Activated naive CD8-positive, alpha-beta T cell treated with anti-CD3 and anti-CD28 coated beads, Interleukin-2, amount 50 U/mL, for 24 hours (primary cell): Measurements from ENCODE around the gene CCDC85C.

Experiments
- ATAC-seq: fragments of 150-1000 bp; cut with Tn5 transposase; one replicate; pipeline ENCODE4 v1.10.0; 2021
- DNase-seq: peaks from one replicate; pipeline ENCODE4 v3.0.0; 2021
- H3K27ac Mint-ChIP-seq: one replicate; pipeline ENCODE4 v1.8.0; 2021; ENCODE audit warnings: mild to moderate bottlenecking, mixed read lengths
- H3K27me3 Mint-ChIP-seq: one replicate; pipeline ENCODE4 v1.8.0; 2021; ENCODE audit warnings: mixed read lengths
- H3K36me3 Mint-ChIP-seq: one replicate; pipeline ENCODE4 v1.8.0; 2021; ENCODE audit warnings: low read depth, mixed read lengths
- H3K4me1 Mint-ChIP-seq: one replicate; pipeline ENCODE4 v1.8.0; 2021; ENCODE audit warnings: mixed read lengths
- H3K4me3 Mint-ChIP-seq: one replicate; pipeline ENCODE4 v1.8.0; 2021; ENCODE audit warnings: mild to moderate bottlenecking, moderate library complexity, mixed read lengths
- H3K9me3 Mint-ChIP-seq: one replicate; pipeline ENCODE4 v1.8.0; 2021; ENCODE audit warnings: mixed read lengths

Gene CCDC85C

DNA sequence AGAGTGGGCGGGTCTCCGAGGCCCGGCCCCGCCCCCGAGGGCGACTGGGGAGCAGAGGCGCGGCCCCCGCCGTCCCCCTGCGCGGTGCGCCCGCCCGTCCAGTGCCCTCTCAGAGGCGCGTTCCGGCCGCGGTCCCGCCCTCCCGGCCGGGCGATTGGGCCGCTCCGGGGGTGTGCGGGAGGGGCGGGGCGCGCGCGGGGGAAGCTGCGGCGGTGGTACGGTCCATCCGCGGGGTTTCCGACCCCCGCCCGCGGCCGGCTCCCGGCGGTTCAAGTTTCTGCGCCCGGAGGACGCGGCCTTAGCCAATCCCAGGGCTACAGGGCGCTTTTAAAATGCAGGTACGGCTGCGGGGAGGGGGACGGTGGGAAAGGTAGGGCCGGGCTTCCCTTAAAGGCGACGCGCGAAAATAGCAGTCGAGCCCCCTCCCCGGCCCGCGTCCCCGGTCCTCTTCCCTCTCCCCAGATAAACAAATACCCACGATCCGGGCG lies 315 bp upstream of the CCDC85C start:
- no peak overlapping the region for H3K27ac Mint-ChIP-seq
- DNase-seq (peak; percentile 92), ATAC-seq (peak; percentile 92)
- no peaks in the 10 kb centered on the region for H3K9me3 Mint-ChIP-seq
- H3K27me3 Mint-ChIP-seq, result peaks cover 3% of the 10 kb centered on the region
- H3K4me1 Mint-ChIP-seq, result peaks cover 21% of the 10 kb centered on the region
- no peaks in the 10 kb centered on the region for H3K36me3 Mint-ChIP-seq
- H3K4me3 Mint-ChIP-seq, result peak overlapping the region; percentile 78

DNA sequence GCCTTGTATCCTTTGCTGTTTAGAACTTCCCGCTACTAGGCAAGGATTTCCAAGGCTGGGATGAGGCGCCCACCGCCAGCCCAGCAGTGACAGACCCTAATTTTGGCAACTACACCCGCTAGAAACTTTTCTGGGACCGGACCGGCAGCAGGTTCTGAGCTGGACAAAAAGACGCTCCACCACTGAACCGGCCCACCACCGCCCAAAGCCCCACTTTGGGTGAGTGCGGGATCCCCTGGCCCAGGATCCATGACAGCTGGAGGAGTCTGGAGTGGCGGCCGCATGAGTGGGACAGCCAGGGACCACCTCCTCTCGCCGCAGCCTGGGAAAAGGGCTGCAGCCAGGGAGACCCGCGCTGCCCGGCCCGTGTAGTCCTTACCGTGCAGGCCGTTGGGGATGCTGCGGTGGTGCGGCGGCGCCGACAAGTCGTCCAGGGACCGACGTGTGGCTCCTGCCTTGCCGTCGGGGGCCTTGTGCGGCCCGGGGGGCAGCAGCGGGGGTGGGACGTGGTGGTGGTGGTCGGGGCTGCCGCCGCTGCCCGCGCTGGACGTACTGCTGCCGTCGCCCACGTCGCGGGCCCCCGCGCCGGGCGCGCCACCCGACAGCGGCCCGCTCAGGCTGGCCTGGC lies 1.1 kb downstream of the CCDC85C start:
- peaks cover 21% of the 10 kb centered on the region for H3K4me1 Mint-ChIP-seq
- H3K4me3 Mint-ChIP-seq, result peak overlapping the region; percentile 53
- ATAC-seq, result no peak
- DNase-seq, result no peak
- no peaks in the 10 kb centered on the region for H3K9me3 Mint-ChIP-seq
- H3K36me3 Mint-ChIP-seq, result no peaks in the 10 kb centered on the region
- peaks cover 3% of the 10 kb centered on the region for H3K27me3 Mint-ChIP-seq
- no peak overlapping the region for H3K27ac Mint-ChIP-seq

DNA sequence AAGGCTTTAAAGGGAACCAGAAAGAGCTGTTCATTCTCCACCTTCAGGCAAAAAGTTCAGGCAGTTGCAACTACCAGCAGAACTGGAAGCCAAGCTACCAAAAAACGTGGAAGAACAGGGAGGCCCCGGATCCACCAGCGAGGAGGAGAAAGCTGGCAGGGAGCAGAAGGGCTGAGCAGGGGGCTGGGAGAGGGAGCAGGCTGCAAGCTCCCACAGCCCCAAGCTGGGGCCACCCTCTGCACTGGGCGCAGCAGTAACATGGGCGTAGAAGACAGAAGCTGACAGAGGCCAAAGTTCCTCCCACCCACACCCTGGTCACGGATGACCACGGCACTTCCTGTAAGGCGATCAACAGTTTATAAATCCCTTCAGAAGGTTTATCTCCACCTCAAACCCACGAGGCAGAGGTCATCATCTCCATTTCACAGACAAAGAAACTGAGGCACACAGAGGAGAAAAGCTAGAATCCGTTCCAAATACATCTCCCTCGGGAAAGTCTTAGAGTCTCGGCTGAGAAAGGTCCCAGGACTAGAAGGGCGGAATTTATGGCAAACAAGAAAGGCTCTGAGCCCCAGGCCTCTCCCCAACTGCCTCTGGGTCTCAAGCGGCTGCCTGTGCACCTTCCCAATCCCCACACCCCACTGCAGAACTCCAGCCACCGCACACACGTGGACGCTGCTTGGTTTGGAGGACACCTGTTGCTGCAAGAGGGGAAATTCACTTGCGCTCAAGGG lies 1.8 kb downstream of the CCDC85C start:
- Mint-ChIP-seq H3K9me3 (no peaks in the 10 kb centered on the region), H3K36me3 (no peaks in the 10 kb centered on the region), H3K27me3 (peaks cover 3% of the 10 kb centered on the region), H3K27ac (no peak overlapping the region), H3K4me1 (peaks cover 21% of the 10 kb centered on the region), H3K4me3 (peak overlapping the region; percentile 53)
- ATAC-seq, result no peak
- DNase-seq, result peak; percentile 26

DNA sequence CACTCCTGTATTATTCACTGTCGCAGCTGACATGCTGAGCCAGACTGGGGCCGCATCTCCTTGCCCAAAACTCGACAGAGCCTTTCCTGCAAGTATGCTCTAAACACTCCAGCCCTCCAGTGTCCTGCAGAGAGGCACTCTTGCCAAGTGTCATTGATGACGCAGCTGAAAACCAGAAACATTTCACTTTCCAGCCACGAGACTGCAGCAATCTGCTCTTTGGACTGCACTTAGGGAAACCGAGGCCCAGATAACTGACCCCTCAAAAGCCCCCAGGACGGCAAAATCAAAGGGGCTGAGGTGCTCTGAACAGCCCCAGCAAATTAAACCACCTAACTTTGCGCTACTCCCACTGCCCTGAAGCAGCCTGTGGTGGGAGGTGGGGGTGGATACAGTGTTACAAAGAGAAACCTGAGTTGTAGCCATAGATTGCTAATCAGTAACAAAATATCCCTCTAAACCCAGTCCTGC lies 2.6 kb downstream of the CCDC85C start:
- Mint-ChIP-seq H3K27ac (no peak overlapping the region), H3K4me3 (no peak overlapping the region), H3K9me3 (no peaks in the 10 kb centered on the region), H3K4me1 (peaks cover 22% of the 10 kb centered on the region), H3K36me3 (no peaks in the 10 kb centered on the region), H3K27me3 (peaks cover 3% of the 10 kb centered on the region)
- ATAC-seq, result no peak
- no peak for DNase-seq

DNA sequence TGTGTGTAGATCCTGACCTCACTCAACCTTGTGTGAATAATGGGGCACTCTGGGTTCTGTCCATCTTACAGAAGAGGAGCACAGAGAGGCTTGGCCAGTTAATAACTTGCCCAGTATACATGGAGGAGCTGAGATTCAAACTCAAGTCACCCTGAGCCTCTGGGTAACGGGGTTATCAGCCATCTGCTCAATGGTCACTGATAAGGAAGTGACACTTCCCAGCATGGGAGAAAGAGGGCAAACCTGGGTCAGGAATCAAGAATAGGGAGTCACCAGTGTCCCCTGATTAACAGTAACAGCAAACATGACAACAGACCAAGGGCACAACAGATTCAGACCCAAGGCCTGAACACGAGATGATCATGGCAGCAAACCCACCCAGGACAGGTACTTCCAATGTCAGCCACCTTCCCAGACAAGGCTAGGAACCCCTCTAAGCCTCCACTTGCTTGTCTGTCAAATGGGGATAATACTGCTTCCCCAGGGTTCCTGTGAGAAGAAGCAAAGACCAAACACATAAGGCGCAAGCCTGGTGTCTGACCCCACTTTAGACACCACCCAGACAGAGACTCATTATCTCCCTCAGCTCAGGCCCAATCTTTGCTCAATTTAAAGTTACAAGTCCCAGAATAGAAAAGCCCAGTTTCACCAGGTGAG lies 3.6 kb downstream of the CCDC85C start:
- ATAC-seq (no peak), DNase-seq (no peak)
- no peaks in the 10 kb centered on the region for H3K36me3 Mint-ChIP-seq
- H3K4me3 Mint-ChIP-seq, result no peak overlapping the region
- H3K27ac Mint-ChIP-seq, result no peak overlapping the region
- peaks cover 3% of the 10 kb centered on the region for H3K27me3 Mint-ChIP-seq
- H3K9me3 Mint-ChIP-seq, result no peaks in the 10 kb centered on the region
- peaks cover 21% of the 10 kb centered on the region for H3K4me1 Mint-ChIP-seq

DNA sequence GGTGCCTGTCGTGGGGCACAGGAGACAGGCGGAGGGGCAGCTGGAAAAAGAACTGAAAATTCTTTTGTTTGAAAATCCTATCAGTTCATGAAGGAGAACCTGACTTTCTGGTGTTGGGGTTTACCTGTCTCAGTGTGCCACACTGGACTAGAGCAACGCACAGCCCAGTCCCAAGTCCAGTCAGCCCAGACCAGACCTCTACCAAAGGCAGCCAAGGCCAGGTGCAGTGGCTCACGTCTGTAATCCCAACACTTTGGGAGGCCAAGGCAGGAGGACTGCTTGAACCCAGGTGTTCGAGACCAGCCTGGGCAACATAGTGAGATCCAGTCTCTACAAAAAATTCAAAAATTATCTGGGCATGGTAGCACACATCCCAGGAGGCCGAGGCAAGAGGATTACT lies 4.6 kb downstream of the CCDC85C start:
- Mint-ChIP-seq H3K4me3 (no peak overlapping the region), H3K27ac (no peak overlapping the region), H3K4me1 (peaks cover 28% of the 10 kb centered on the region), H3K27me3 (peaks cover 3% of the 10 kb centered on the region), H3K9me3 (no peaks in the 10 kb centered on the region), H3K36me3 (no peaks in the 10 kb centered on the region)
- ATAC-seq (no peak), DNase-seq (no peak)

DNA sequence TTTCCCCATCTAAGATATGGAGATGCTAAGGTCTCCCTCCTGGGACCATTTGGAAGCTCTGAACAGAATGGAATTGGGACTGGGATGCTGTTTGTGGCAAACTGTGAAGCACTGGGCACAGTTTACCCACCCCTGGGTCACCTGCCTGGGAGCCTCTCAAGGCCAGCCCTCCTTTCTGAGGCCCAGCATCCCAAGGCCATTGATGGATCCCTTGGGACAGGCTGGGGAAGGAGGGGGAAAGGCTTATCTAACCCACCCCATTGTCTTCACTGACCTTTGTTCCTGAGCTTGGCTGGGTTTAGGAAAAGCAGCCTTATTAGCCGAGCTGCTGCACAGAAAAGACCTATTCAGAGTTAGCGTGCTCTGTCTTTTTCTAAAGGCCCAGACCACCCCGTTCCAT lies 5.2 kb downstream of the CCDC85C start:
- peaks cover 3% of the 10 kb centered on the region for H3K27me3 Mint-ChIP-seq
- no peaks in the 10 kb centered on the region for H3K9me3 Mint-ChIP-seq
- no peak overlapping the region for H3K27ac Mint-ChIP-seq
- DNase-seq, result no peak
- peaks cover 28% of the 10 kb centered on the region for H3K4me1 Mint-ChIP-seq
- ATAC-seq, result no peak
- H3K36me3 Mint-ChIP-seq, result no peaks in the 10 kb centered on the region
- no peak overlapping the region for H3K4me3 Mint-ChIP-seq

DNA sequence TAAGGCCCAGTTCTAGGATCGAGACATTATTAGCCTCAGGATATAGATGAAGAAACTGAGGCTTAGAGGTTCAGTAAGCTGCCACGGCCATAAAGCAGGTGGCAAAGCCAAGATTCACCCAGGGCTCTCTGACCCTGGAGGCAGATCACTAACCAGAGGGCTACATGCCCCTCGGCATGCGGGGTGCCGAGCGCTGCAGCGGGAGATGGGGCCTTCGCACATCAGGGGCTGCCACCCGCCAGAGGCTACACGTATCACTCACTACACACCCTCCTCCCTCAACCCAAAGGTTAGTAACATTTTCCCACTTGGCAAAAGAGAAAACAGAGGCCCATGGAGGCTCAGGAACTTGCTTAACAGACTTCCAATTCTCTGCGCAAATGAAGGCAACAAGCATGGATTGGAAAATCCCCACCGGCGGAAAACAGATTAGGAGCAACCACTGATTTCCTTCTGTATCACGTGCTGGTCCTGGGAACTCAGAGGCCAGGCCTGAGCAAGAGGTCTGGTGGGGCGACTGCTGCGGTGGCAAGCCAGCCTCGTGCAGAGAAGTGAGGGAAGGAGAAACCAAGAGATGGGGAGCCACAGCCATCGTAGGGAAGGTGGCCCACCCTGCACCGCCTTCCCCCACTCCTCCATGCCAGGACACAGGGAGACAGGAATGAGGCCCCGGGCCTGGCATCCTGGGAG lies 6.0 kb downstream of the CCDC85C start:
- no peaks in the 10 kb centered on the region for H3K36me3 Mint-ChIP-seq
- DNase-seq (no peak), ATAC-seq (no peak)
- H3K9me3 Mint-ChIP-seq, result no peaks in the 10 kb centered on the region
- peaks cover 3% of the 10 kb centered on the region for H3K27me3 Mint-ChIP-seq
- H3K27ac Mint-ChIP-seq, result no peak overlapping the region
- H3K4me3 Mint-ChIP-seq, result no peak overlapping the region
- H3K4me1 Mint-ChIP-seq, result peaks cover 28% of the 10 kb centered on the region

DNA sequence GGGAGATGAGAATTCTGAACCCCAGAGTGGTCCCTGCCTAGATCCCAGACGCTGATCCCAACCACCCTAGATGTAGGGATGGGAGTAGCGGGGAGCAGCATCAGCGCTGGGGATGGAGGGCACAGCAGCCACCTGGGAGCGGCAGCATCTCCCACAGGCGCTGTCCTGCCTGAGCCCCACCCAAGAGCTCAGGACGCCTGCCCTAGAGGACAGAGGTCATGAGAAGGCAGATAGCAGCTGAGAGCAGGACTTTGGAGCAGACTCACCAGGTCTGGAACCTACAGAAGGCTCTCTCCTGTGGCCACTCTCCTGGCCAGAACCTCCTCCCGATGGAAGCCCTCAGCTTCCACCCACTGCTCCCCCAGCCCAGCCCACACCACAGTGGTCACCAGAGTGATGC lies 7.2 kb downstream of the CCDC85C start:
- Mint-ChIP-seq H3K36me3 (no peaks in the 10 kb centered on the region), H3K27me3 (no peaks in the 10 kb centered on the region), H3K4me1 (peaks cover 19% of the 10 kb centered on the region), H3K9me3 (no peaks in the 10 kb centered on the region), H3K4me3 (no peak overlapping the region), H3K27ac (no peak overlapping the region)
- ATAC-seq (no peak), DNase-seq (no peak)

DNA sequence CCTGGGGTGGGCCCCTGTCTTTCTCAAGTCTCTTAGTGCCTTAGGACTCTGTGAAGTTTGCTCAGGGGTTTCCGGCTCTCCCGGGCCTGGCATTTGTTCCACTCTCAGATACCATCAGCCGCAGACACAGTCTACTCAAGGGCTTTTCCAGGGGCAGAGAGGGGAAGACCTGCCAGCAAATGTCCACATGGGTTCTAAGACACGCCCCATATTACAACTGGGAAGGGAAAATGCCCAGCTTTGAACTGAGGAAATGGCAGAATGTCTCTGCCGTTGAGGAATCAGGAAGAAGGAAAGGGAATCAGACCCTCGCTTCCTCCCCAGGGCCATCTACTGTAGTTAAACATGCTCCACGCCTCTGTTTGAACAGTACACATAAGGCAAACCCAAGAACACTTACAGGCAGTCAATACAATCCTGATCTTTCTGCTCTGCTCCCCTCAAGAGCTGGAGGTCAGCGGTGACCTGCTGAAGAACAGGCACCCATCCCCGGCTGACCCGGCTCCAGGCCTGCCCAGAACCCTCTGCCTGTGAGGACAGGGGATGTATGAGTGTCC lies 7.9 kb downstream of the CCDC85C start:
- DNase-seq, result no peak
- peaks cover 15% of the 10 kb centered on the region for H3K4me1 Mint-ChIP-seq
- ATAC-seq, result no peak
- H3K27me3 Mint-ChIP-seq, result no peaks in the 10 kb centered on the region
- no peak overlapping the region for H3K27ac Mint-ChIP-seq
- no peaks in the 10 kb centered on the region for H3K36me3 Mint-ChIP-seq
- H3K9me3 Mint-ChIP-seq, result no peaks in the 10 kb centered on the region
- no peak overlapping the region for H3K4me3 Mint-ChIP-seq

DNA sequence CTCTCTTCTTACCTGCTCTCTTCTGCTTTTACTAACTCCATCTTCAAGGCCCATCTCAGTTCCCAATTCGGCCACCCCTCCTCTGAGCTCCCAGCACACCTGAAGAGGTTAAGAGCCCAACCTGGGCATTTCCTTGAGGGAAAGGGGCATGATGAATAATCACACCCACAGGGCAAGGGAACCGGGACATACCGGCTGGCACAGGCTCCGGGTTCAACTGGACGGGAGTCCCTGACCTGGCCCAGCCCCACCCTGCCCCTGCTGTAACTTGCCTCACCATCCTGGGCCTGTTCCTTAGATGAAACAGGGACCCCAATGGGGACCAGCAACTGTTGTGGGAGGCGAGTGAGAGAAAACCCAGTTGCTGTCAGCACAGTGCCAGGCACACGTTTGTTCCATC lies 8.5 kb downstream of the CCDC85C start:
- H3K9me3 Mint-ChIP-seq, result no peaks in the 10 kb centered on the region
- DNase-seq (no peak), ATAC-seq (no peak)
- no peaks in the 10 kb centered on the region for H3K36me3 Mint-ChIP-seq
- H3K4me3 Mint-ChIP-seq, result no peak overlapping the region
- H3K27ac Mint-ChIP-seq, result no peak overlapping the region
- no peaks in the 10 kb centered on the region for H3K27me3 Mint-ChIP-seq
- H3K4me1 Mint-ChIP-seq, result peaks cover 13% of the 10 kb centered on the region

DNA sequence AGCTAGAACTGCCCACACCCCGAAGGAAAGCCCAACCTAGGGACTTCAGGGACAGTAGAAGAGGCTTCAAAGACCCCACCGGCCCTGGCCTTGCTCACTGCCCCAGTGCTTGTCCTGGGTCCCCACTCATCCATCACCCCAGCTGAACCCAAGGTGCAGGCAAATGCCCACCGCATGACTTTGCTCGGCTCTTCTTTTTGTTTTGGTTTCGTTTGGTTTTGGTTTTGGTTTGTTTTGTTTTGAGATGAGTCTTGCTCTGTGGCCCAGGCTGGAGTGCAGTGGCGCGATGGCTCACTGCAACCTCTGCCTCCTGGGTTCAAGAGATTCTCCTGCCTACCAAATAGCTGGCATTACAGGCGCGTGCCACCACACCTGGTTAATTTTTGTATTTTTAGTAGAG lies 9.0 kb downstream of the CCDC85C start:
- no peaks in the 10 kb centered on the region for H3K9me3 Mint-ChIP-seq
- H3K27me3 Mint-ChIP-seq, result no peaks in the 10 kb centered on the region
- ATAC-seq (peak; percentile 57), DNase-seq (peak; percentile 25)
- peaks cover 13% of the 10 kb centered on the region for H3K4me1 Mint-ChIP-seq
- peak overlapping the region; percentile 9 for H3K4me3 Mint-ChIP-seq
- no peak overlapping the region for H3K27ac Mint-ChIP-seq
- H3K36me3 Mint-ChIP-seq, result no peaks in the 10 kb centered on the region

DNA sequence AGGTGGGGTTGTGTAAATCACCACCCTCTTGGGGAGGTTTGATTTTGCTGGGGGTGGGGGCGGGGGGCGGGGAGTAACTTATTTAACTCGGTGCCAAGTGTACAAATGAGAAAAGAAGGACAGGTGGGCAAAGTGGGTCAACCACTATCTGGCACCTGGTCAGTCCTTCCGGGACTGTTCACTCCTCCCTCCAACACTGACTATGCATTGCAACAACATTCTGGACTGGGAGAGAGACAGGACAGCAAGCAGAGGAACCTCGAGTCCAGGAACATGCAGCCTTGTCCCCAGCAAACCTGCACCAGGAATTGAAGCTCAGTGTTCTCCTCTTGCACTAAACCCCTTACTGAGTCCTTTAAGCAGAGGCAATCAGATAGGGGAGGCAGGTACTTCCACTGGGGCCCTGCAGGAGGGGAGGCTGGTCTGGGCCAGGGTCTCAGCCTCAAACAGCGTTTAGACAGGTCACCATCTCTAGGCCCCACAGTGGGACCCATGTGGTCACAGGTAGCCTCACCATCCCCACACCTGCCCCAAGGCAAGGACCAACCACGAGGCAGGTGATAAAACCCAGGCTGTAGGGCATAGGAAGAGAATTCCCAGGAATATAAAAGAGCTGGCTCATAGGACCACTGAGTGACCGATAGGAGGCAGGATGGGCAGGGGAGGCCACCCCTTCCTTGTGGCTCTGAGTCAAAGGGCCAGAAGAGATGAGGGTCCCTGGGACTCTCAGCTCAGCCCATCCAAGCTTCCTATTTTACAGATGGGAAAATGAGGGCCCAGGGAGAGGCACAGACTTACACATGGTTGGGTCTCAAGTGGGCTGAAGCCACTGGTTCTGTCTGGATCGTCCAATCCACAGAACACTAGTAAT lies 9.8 kb downstream of the CCDC85C start:
- Mint-ChIP-seq H3K36me3 (no peaks in the 10 kb centered on the region), H3K4me1 (peaks cover 13% of the 10 kb centered on the region), H3K4me3 (no peak overlapping the region), H3K27me3 (no peaks in the 10 kb centered on the region), H3K27ac (no peak overlapping the region), H3K9me3 (no peaks in the 10 kb centered on the region)
- DNase-seq (no peak), ATAC-seq (no peak)
